GM12873 (cell line): Measurements from ENCODE around the gene CAMTA1.

Experiments used
- CTCF ChIP-seq: IDR thresholded peaks from 2 replicates; pipeline ENCODE4 v1.5.1; 2012; ENCODE audit warnings: low read depth, mild to moderate bottlenecking, moderate library complexity, low read length, control low read depth; ENCODE audit not compliant: insufficient read depth; ENCODE audit errors: missing control alignments

Gene CAMTA1

GRCh38 chr1:7474143-7474490 lies 688.9 kb downstream of the CAMTA1 start:
- TF ChIP-seq CTCF = no peak

- TF ChIP-seq CTCF = no peak
Observed at GRCh38 chr1:7474786-7475502, 689.7 kb downstream of the CAMTA1 start.

- no peak for TF ChIP-seq CTCF
Observed at GRCh38 chr1:7475691-7476090, 690.4 kb downstream of the CAMTA1 start.

GRCh38 chr1:7476402-7476801 lies 691.1 kb downstream of the CAMTA1 start:
- no peak for TF ChIP-seq CTCF

GRCh38 chr1:7476861-7477547 lies 691.8 kb downstream of the CAMTA1 start:
- no peak for TF ChIP-seq CTCF

- no peak for TF ChIP-seq CTCF
Observed at GRCh38 chr1:7477593-7477992, 692.3 kb downstream of the CAMTA1 start.

GRCh38 chr1:7478142-7478790 lies 693.0 kb downstream of the CAMTA1 start:
- no peak for TF ChIP-seq CTCF
